HEK293 (cell line): ENCODE measurements around the gene FBXO42.

Source experiments
- CTCF ChIA-PET: fragments of 350-600 bp; formaldehyde crosslinking; extraction: SDS; loops from one replicate; lab custom pipeline; 2021; ENCODE audit warnings: antibody characterized with exemption; lab: Yijun Ruan, JAX
- POLR2A ChIA-PET: fragments of 300-600 bp; formaldehyde crosslinking; extraction: SDS; loops from one replicate; lab custom pipeline; 2020; ENCODE audit warnings: antibody characterized with exemption, inconsistent platforms; lab: Yijun Ruan, JAX
- H3K27ac ChIP-seq: fragments of 200-500 bp; sonication (Bioruptor generic); 2 replicates; pipeline ENCODE4 v1.5.1; 2014; ENCODE audit warnings: low read depth, low read length, control low read depth, inconsistent platforms; ENCODE audit errors: extremely low read depth
- H3K36me3 ChIP-seq, 2 experiments: fragments of 200-500 bp in 1 of 2; sonication (Bioruptor generic) in 1 of 2; 1 replicate in 1 of 2; 2 replicates in 1 of 2; pipeline ENCODE4 v1.5.1; 2014 to 2017; ENCODE audit warnings: inconsistent platforms in 2 of 2, low read length in 2 of 2; ENCODE audit not compliant: control insufficient read depth in 2 of 2, insufficient read depth in 1 of 2
- H3K4me1 ChIP-seq: fragments of 200-500 bp; sonication (Bioruptor generic); 2 replicates; pipeline ENCODE4 v1.5.1; 2014; ENCODE audit warnings: mild to moderate bottlenecking, low read length, inconsistent platforms; ENCODE audit not compliant: control insufficient read depth, insufficient read depth
- H3K4me3 ChIP-seq: 2 replicates; pipeline ENCODE4 v1.5.1; 2011; ENCODE audit warnings: low read depth, mild to moderate bottlenecking, control low read depth, low read length, moderate library complexity
- H3K9me3 ChIP-seq: fragments of 200-500 bp; sonication (Bioruptor generic); 2 replicates; pipeline ENCODE4 v1.5.1; 2014; ENCODE audit warnings: low read depth, low read length, inconsistent platforms; ENCODE audit not compliant: control insufficient read depth, insufficient read depth
- FEZF1 ChIP-seq: fragments of 450-650 bp; formaldehyde crosslinking; IDR thresholded peaks from 2 replicates; pipeline ENCODE4 v1.5.1; 2016; ENCODE audit warnings: missing biosample characterization, missing genetic modification characterization
- KLF16 ChIP-seq: fragments of 450-650 bp; formaldehyde crosslinking; IDR thresholded peaks from 2 replicates; pipeline ENCODE4 v1.5.1; 2017; ENCODE audit warnings: missing biosample characterization, missing genetic modification characterization
- KLF17 ChIP-seq: fragments of 450-650 bp; formaldehyde crosslinking; IDR thresholded peaks from 2 replicates; pipeline ENCODE4 v1.5.1; 2016; ENCODE audit warnings: missing biosample characterization, missing genetic modification characterization
- SCRT2 ChIP-seq: fragments of 450-650 bp; formaldehyde crosslinking; IDR thresholded peaks from 2 replicates; pipeline ENCODE4 v1.5.1; 2016; ENCODE audit warnings: missing biosample characterization, missing genetic modification characterization
- SP3 ChIP-seq: fragments of 450-650 bp; formaldehyde crosslinking; IDR thresholded peaks from 2 replicates; pipeline ENCODE4 v1.5.1; 2016; ENCODE audit warnings: missing biosample characterization, missing genetic modification characterization
- TCF7L2 ChIP-seq: IDR thresholded peaks from 2 replicates; pipeline ENCODE4 v1.6.1; 2011; ENCODE audit warnings: low read depth, mild to moderate bottlenecking, inconsistent platforms, low read length, moderate library complexity, borderline replicate concordance
- WT1 ChIP-seq: fragments of 450-650 bp; formaldehyde crosslinking; IDR thresholded peaks from 2 replicates; pipeline ENCODE4 v1.5.1; 2016; ENCODE audit warnings: missing biosample characterization, missing genetic modification characterization
- ZBTB26 ChIP-seq: fragments of 450-650 bp; formaldehyde crosslinking; optimal IDR thresholded peaks from 2 replicates; pipeline ENCODE3; 2016; ENCODE audit warnings: missing biosample characterization, mild to moderate bottlenecking, missing genetic modification characterization
- ZBTB44 ChIP-seq: fragments of 450-650 bp; IDR thresholded peaks from 2 replicates; pipeline ENCODE4 v1.5.1; 2018; ENCODE audit warnings: missing biosample characterization, mild to moderate bottlenecking, missing genetic modification characterization
- ZBTB48 ChIP-seq: fragments of 450-650 bp; formaldehyde crosslinking; IDR thresholded peaks from 2 replicates; pipeline ENCODE4 v1.5.1; 2016; ENCODE audit warnings: missing biosample characterization, missing genetic modification characterization
- ZEB2 ChIP-seq: fragments of 450-650 bp; formaldehyde crosslinking; IDR thresholded peaks from 2 replicates; pipeline ENCODE4 v1.5.1; 2016; ENCODE audit warnings: missing biosample characterization, missing genetic modification characterization
- ZNF121 ChIP-seq: fragments of 450-650 bp; formaldehyde crosslinking; IDR thresholded peaks from 2 replicates; pipeline ENCODE4 v1.5.1; 2016; ENCODE audit warnings: missing biosample characterization, missing genetic modification characterization
- ZNF148 ChIP-seq: fragments of 450-650 bp; formaldehyde crosslinking; IDR thresholded peaks from 2 replicates; pipeline ENCODE4 v1.5.0; 2017; ENCODE audit warnings: missing biosample characterization, missing genetic modification characterization, borderline replicate concordance
- ZNF18 ChIP-seq: fragments of 450-650 bp; formaldehyde crosslinking; IDR thresholded peaks from 2 replicates; pipeline ENCODE4 v1.5.1; 2016; ENCODE audit warnings: missing biosample characterization, missing genetic modification characterization
- ZNF26 ChIP-seq: fragments of 450-650 bp; formaldehyde crosslinking; IDR thresholded peaks from 2 replicates; pipeline ENCODE4 v1.5.1; 2016; ENCODE audit warnings: missing biosample characterization, missing genetic modification characterization
- ZNF341 ChIP-seq: fragments of 450-650 bp; formaldehyde crosslinking; IDR thresholded peaks from 2 replicates; pipeline ENCODE4; 2016; ENCODE audit warnings: low read depth, missing biosample characterization, missing genetic modification characterization
- ZNF473 ChIP-seq: fragments of 450-650 bp; formaldehyde crosslinking; IDR thresholded peaks from 2 replicates; pipeline ENCODE4 v1.5.1; 2017; ENCODE audit warnings: missing biosample characterization, missing genetic modification characterization
- ZNF521 ChIP-seq: fragments of 450-650 bp; formaldehyde crosslinking; IDR thresholded peaks from 2 replicates; pipeline ENCODE4 v1.5.1; 2017; ENCODE audit warnings: missing biosample characterization, mild to moderate bottlenecking, missing genetic modification characterization
- ZNF600 ChIP-seq: fragments of 450-650 bp; formaldehyde crosslinking; IDR thresholded peaks from 2 replicates; pipeline ENCODE4 v1.5.1; 2016; ENCODE audit warnings: missing biosample characterization, missing genetic modification characterization
- ZNF747 ChIP-seq: fragments of 450-650 bp; formaldehyde crosslinking; IDR thresholded peaks from 2 replicates; pipeline ENCODE4 v1.5.1; 2016; ENCODE audit warnings: missing biosample characterization, missing genetic modification characterization

The FBXO42 gene

GRCh38 chr1:16275591-16275990 lies 76.7 kb downstream of the FBXO42 start:
- POLR2A ChIA-PET: no interaction called here
- Histone ChIP-seq H3K4me1 (no peaks in the 10 kb centered on the region), H3K9me3 (no peaks in the 10 kb centered on the region), H3K36me3 (peaks cover 0 to 3% of the 10 kb centered on the region in 2 experiments; a peak in 2 of 3 replicates), H3K4me3 (no peak overlapping the region), H3K27ac (no peak overlapping the region)
- peak; percentile 87 for TF ChIP-seq ZNF341
- no peak for TF ChIP-seq ZNF521 (tag by site-specific recombination)
- CTCF ChIA-PET: interaction anchor here (0.6 to 1.2 kb wide), 3 partner anchors 21 to 197 kb away, joined by 3 to 9 read pairs (median 5); no protein-coding TSS in a partner anchor

- TF ChIP-seq FEZF1 (tag by site-specific recombination) (0 out of 2 replicates have a peak, but pooled peaks have one; percentile 31), SCRT2 (0 out of 2 replicates have a peak, but pooled peaks have one; percentile 31), ZBTB44 (tag by site-specific recombination) (no peak)
- no peak overlapping the region for H3K4me3 ChIP-seq
- POLR2A ChIA-PET: no interaction called here
- no peak overlapping the region for H3K27ac ChIP-seq
- no peaks in the 10 kb centered on the region for H3K36me3 ChIP-seq
- peaks cover 17% of the 10 kb centered on the region for H3K4me1 ChIP-seq
- H3K9me3 ChIP-seq: no peaks in the 10 kb centered on the region
- CTCF ChIA-PET: interaction anchor here (0.9 kb wide), 1 partner anchor 23 kb away, joined by 3 read pairs; no protein-coding TSS in a partner anchor
Measured at GRCh38 chr1:16267690-16268180, 84.5 kb downstream of the FBXO42 start.

GRCh38 chr1:16266411-16267118 lies 85.7 kb downstream of the FBXO42 start:
- ChIA-PET CTCF (interaction anchor here (0.6 to 1.1 kb wide), 2 partner anchors 13 to 33 kb away, joined by 3 to 4 read pairs; no protein-coding TSS in a partner anchor), POLR2A (interaction anchor here (0.6 kb wide), 1 partner anchor 11 kb away, joined by 5 read pairs; no protein-coding TSS in a partner anchor)
- peaks cover 17% of the 10 kb centered on the region for H3K4me1 ChIP-seq
- H3K9me3 ChIP-seq: no peaks in the 10 kb centered on the region
- H3K4me3 ChIP-seq: no peak overlapping the region
- H3K27ac ChIP-seq: no peak overlapping the region
- H3K36me3 ChIP-seq: no peaks in the 10 kb centered on the region
- TF ChIP-seq SP3 (tag by site-specific recombination): no peak
- no peak for TF ChIP-seq TCF7L2
- TF ChIP-seq WT1 (tag by site-specific recombination): no peak
- 0 out of 2 replicates have a peak, but pooled peaks have one; percentile 31 for TF ChIP-seq ZEB2 (tag by site-specific recombination)
- TF ChIP-seq ZNF747: no peak
- no peak for TF ChIP-seq ZNF26
- 0 out of 2 replicates have a peak, but pooled peaks have one; percentile 13 for TF ChIP-seq ZNF600 (tag by site-specific recombination)
- peak; percentile 37; the same call in 1 of the 2 replicates for TF ChIP-seq KLF16 (tag by site-specific recombination)
- no peak for TF ChIP-seq ZBTB26 (tag by site-specific recombination)
- no peak for TF ChIP-seq ZNF121 (tag by site-specific recombination)
- peak; percentile 48; the same call in 1 of the 2 replicates for TF ChIP-seq ZNF18 (tag by site-specific recombination)
- no peak for TF ChIP-seq ZNF148 (tag by site-specific recombination)
- TF ChIP-seq KLF17 (tag by site-specific recombination): no peak
- TF ChIP-seq ZNF473 (tag by site-specific recombination): no peak
- no peak for TF ChIP-seq ZBTB48 (tag by site-specific recombination)
